ENCODE measurements around the gene LYRM7.

Gene LYRM7

DNA sequence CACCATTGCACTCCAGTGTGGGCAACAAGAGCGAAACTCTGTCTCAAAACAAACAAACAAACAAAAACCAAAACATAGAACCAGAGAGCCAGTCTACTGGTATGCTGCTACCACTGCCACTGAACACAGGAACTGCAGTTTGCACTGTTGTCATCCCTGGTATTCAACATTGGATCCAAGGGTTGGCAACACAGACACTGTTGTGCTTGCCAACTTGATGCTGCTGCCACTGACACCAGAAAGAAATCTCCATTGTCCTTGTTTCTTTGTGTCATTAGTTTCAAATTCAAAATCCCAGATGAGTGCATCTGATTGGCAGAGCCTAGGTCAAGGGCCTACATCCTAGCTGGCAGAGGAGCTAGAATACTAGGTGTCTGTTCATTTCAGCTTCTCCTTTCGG, 21.9 kb upstream of the LYRM7 start:
- no peak overlapping the region for H3K4me3 ChIP-seq (ENCODE audit: insufficient read depth in 1 of 2, low read depth in 1 of 2, low read length in 2 of 2)
- H3K4me1 ChIP-seq (ENCODE audit: control insufficient read depth, insufficient read depth, low read depth, low read length) = no peaks in the 10 kb centered on the region
- H3K14ac ChIP-seq (ENCODE audit: low read length in 2 of 2) = no peak overlapping the region
- H4K91ac ChIP-seq (ENCODE audit: low read length) = no peak overlapping the region
- no peak overlapping the region for H3K9ac ChIP-seq (ENCODE audit: low read length)
- no peak for DNase-seq
- no peaks in the 10 kb centered on the region for H3K27me3 ChIP-seq (ENCODE audit: control insufficient read depth in 1 of 2, insufficient read depth in 1 of 2, low read length in 2 of 2)
- H2BK120ac ChIP-seq (ENCODE audit: low read depth, low read length) = no peak overlapping the region
- H3K4me2 ChIP-seq (ENCODE audit: low read length, poor library complexity, severe bottlenecking) = no peak overlapping the region
- no peak overlapping the region for H4K8ac ChIP-seq (ENCODE audit: low read length)
- no peaks in the 10 kb centered on the region for H3K9me3 ChIP-seq (ENCODE audit: control insufficient read depth, low read length)
- H2BK15ac ChIP-seq (ENCODE audit: low read depth, poor library complexity, severe bottlenecking) = no peak overlapping the region
- 64% methylated on average over 2 of the region's 2 CpGs for WGBS
- no peak overlapping the region for H2AK5ac ChIP-seq (ENCODE audit: low read length, severe bottlenecking)
- no peaks in the 10 kb centered on the region for H3K36me3 ChIP-seq (ENCODE audit: control insufficient read depth in 1 of 2, insufficient read depth in 2 of 2, low read depth in 1 of 2, low read length in 2 of 2)
- H3K23ac ChIP-seq (ENCODE audit: low read length in 2 of 2) = no peak overlapping the region
- H3K79me1 ChIP-seq (replicated peaks; ENCODE audit: low read length, poor library complexity, severe bottlenecking) = no peaks in the 10 kb centered on the region
- H3K18ac ChIP-seq (ENCODE audit: low read depth in 1 of 2, low read length in 2 of 2) = no peak overlapping the region
- no peak overlapping the region for H2BK5ac ChIP-seq (ENCODE audit: low read depth, low read length, poor library complexity, severe bottlenecking)
- no peak overlapping the region for H2AFZ ChIP-seq (ENCODE audit: low read depth, low read length)
- no peak overlapping the region for H3K27ac ChIP-seq (ENCODE audit: low read length, poor library complexity, severe bottlenecking)
- no peak overlapping the region for H2BK12ac ChIP-seq (ENCODE audit: low read length in 2 of 2)
- H3K4ac ChIP-seq (ENCODE audit: low read depth in 1 of 2, low read length in 2 of 2) = no peak overlapping the region

DNA sequence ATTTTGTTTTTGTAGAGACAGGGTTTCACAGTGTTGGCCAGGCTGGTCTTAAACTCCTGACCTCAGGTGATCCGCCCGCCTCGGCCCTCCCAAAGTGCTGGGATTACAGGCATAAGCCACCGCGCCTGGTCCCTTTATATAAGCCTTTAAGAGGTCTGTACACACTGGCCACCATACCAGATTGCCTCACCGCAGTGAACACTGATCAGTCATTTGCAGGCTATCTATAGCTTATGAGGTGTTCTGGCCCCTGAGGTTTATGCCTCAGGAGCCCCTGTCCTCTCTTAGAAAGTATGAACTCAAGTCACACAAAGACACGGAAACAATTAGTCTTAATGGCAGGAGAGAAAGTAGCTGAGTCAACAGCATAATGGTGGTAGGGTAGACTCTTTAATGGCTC, 20.3 kb upstream of the LYRM7 start:
- Histone ChIP-seq H3K4me3 (ENCODE audit: insufficient read depth in 1 of 2, low read depth in 1 of 2, low read length in 2 of 2) (no peak overlapping the region), H2BK5ac (ENCODE audit: low read depth, low read length, poor library complexity, severe bottlenecking) (no peak overlapping the region), H3K27me3 (ENCODE audit: control insufficient read depth in 1 of 2, insufficient read depth in 1 of 2, low read length in 2 of 2) (no peaks in the 10 kb centered on the region), H2BK15ac (ENCODE audit: low read depth, poor library complexity, severe bottlenecking) (no peak overlapping the region), H2BK12ac (ENCODE audit: low read length in 2 of 2) (no peak overlapping the region), H2AK5ac (ENCODE audit: low read length, severe bottlenecking) (no peak overlapping the region), H4K91ac (ENCODE audit: low read length) (no peak overlapping the region), H3K27ac (ENCODE audit: low read length, poor library complexity, severe bottlenecking) (no peak overlapping the region), H3K23ac (ENCODE audit: low read length in 2 of 2) (no peak overlapping the region), H2BK120ac (ENCODE audit: low read depth, low read length) (no peak overlapping the region), H3K14ac (ENCODE audit: low read length in 2 of 2) (no peak overlapping the region), H3K18ac (ENCODE audit: low read depth in 1 of 2, low read length in 2 of 2) (no peak overlapping the region), H3K4me2 (ENCODE audit: low read length, poor library complexity, severe bottlenecking) (no peak overlapping the region), H3K79me1 (replicated peaks; ENCODE audit: low read length, poor library complexity, severe bottlenecking) (no peaks in the 10 kb centered on the region), H3K4ac (ENCODE audit: low read depth in 1 of 2, low read length in 2 of 2) (no peak overlapping the region), H4K8ac (ENCODE audit: low read length) (no peak overlapping the region), H3K36me3 (ENCODE audit: control insufficient read depth in 1 of 2, insufficient read depth in 2 of 2, low read depth in 1 of 2, low read length in 2 of 2) (no peaks in the 10 kb centered on the region), H2AFZ (ENCODE audit: low read depth, low read length) (no peak overlapping the region), H3K9ac (ENCODE audit: low read length) (no peak overlapping the region), H3K4me1 (ENCODE audit: control insufficient read depth, insufficient read depth, low read depth, low read length) (no peaks in the 10 kb centered on the region), H3K9me3 (ENCODE audit: control insufficient read depth, low read length) (no peaks in the 10 kb centered on the region)
- no peak for DNase-seq
- WGBS = 94% methylated on average over 6 of the region's 7 CpGs

DNA sequence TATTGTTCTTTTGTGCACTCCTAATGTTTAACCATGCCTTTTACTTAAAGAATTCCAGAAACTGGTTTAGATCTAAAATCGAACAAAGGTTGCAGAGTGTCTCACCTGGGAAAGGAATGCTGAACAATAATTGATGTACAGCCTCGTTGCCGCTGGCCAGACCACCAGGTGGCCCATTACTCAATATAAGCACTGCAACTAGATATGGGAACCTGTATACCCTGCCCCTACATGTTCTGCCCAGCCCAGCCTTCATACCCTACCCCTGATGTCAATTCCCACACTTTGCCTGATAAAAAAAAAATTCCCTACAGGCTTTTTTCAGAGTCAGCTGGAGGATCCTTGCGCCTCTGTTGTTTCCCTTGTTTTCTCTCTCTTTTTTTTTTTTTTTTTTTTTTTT, 19.5 kb upstream of the LYRM7 start:
- H2AK5ac ChIP-seq (ENCODE audit: low read length, severe bottlenecking) = no peak overlapping the region
- no peak overlapping the region for H3K18ac ChIP-seq (ENCODE audit: low read depth in 1 of 2, low read length in 2 of 2)
- no peaks in the 10 kb centered on the region for H3K27me3 ChIP-seq (ENCODE audit: control insufficient read depth in 1 of 2, insufficient read depth in 1 of 2, low read length in 2 of 2)
- H3K4me3 ChIP-seq (ENCODE audit: insufficient read depth in 1 of 2, low read depth in 1 of 2, low read length in 2 of 2) = no peak overlapping the region
- no peak overlapping the region for H4K91ac ChIP-seq (ENCODE audit: low read length)
- no peak overlapping the region for H2AFZ ChIP-seq (ENCODE audit: low read depth, low read length)
- no peak overlapping the region for H3K23ac ChIP-seq (ENCODE audit: low read length in 2 of 2)
- no peak overlapping the region for H4K8ac ChIP-seq (ENCODE audit: low read length)
- H2BK15ac ChIP-seq (ENCODE audit: low read depth, poor library complexity, severe bottlenecking) = no peak overlapping the region
- no peak for DNase-seq
- no peak overlapping the region for H2BK120ac ChIP-seq (ENCODE audit: low read depth, low read length)
- H3K27ac ChIP-seq (ENCODE audit: low read length, poor library complexity, severe bottlenecking) = no peak overlapping the region
- no peak overlapping the region for H3K4me2 ChIP-seq (ENCODE audit: low read length, poor library complexity, severe bottlenecking)
- H3K14ac ChIP-seq (ENCODE audit: low read length in 2 of 2) = no peak overlapping the region
- WGBS = 94% methylated on average over 3 of the region's 4 CpGs
- no peak overlapping the region for H2BK5ac ChIP-seq (ENCODE audit: low read depth, low read length, poor library complexity, severe bottlenecking)
- H3K4me1 ChIP-seq (ENCODE audit: control insufficient read depth, insufficient read depth, low read depth, low read length) = no peaks in the 10 kb centered on the region
- no peaks in the 10 kb centered on the region for H3K36me3 ChIP-seq (ENCODE audit: control insufficient read depth in 1 of 2, insufficient read depth in 2 of 2, low read depth in 1 of 2, low read length in 2 of 2)
- no peak overlapping the region for H3K9ac ChIP-seq (ENCODE audit: low read length)
- H3K9me3 ChIP-seq (ENCODE audit: control insufficient read depth, low read length) = no peaks in the 10 kb centered on the region
- H3K4ac ChIP-seq (ENCODE audit: low read depth in 1 of 2, low read length in 2 of 2) = no peak overlapping the region
- peaks cover 2% of the 10 kb centered on the region for H3K79me1 ChIP-seq (replicated peaks; ENCODE audit: low read length, poor library complexity, severe bottlenecking)
- H2BK12ac ChIP-seq (ENCODE audit: low read length in 2 of 2) = no peak overlapping the region

DNA sequence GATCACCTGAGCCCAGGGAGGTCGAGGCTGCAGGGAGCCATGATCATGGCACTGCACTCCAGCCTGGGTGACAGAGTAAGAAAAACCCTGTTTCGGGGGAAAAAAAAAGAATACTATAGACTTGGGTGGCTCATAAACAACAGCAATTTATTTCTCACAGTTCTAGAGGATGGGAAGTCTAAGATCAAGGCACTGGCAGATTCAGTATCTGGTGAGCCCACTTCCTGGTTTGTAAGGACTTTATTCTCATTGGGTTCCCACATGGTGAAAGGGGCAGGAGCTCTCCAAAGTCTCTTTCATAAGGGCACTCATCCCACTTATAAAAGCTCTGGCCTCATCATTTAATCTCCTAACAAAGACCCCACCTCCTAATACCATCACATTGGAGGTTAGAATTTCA, 14.4 kb upstream of the LYRM7 start:
- H3K4me2 ChIP-seq (ENCODE audit: low read length, poor library complexity, severe bottlenecking) = no peak overlapping the region
- H2AK5ac ChIP-seq (ENCODE audit: low read length, severe bottlenecking) = no peak overlapping the region
- H3K36me3 ChIP-seq (ENCODE audit: control insufficient read depth in 1 of 2, insufficient read depth in 2 of 2, low read depth in 1 of 2, low read length in 2 of 2) = peaks cover 10 to 36% of the 10 kb centered on the region in 2 experiments
- WGBS = 96% methylated on average over 2 of the region's 2 CpGs
- H2AFZ ChIP-seq (ENCODE audit: low read depth, low read length) = no peak overlapping the region
- H3K9me3 ChIP-seq (ENCODE audit: control insufficient read depth, low read length) = no peaks in the 10 kb centered on the region
- H2BK12ac ChIP-seq (ENCODE audit: low read length in 2 of 2) = no peak overlapping the region
- no peak overlapping the region for H4K91ac ChIP-seq (ENCODE audit: low read length)
- no peak overlapping the region for H4K8ac ChIP-seq (ENCODE audit: low read length)
- no peaks in the 10 kb centered on the region for H3K4me1 ChIP-seq (ENCODE audit: control insufficient read depth, insufficient read depth, low read depth, low read length)
- no peak overlapping the region for H3K4me3 ChIP-seq (ENCODE audit: insufficient read depth in 1 of 2, low read depth in 1 of 2, low read length in 2 of 2)
- no peak overlapping the region for H2BK120ac ChIP-seq (ENCODE audit: low read depth, low read length)
- H3K14ac ChIP-seq (ENCODE audit: low read length in 2 of 2) = no peak overlapping the region
- no peak overlapping the region for H2BK15ac ChIP-seq (ENCODE audit: low read depth, poor library complexity, severe bottlenecking)
- H3K18ac ChIP-seq (ENCODE audit: low read depth in 1 of 2, low read length in 2 of 2) = no peak overlapping the region
- H3K27ac ChIP-seq (ENCODE audit: low read length, poor library complexity, severe bottlenecking) = no peak overlapping the region
- no peak overlapping the region for H3K4ac ChIP-seq (ENCODE audit: low read depth in 1 of 2, low read length in 2 of 2)
- no peak overlapping the region for H3K9ac ChIP-seq (ENCODE audit: low read length)
- H3K27me3 ChIP-seq (ENCODE audit: control insufficient read depth in 1 of 2, insufficient read depth in 1 of 2, low read length in 2 of 2) = no peaks in the 10 kb centered on the region
- no peak for DNase-seq
- peaks cover 5% of the 10 kb centered on the region for H3K79me1 ChIP-seq (replicated peaks; ENCODE audit: low read length, poor library complexity, severe bottlenecking)
- H3K23ac ChIP-seq (ENCODE audit: low read length in 2 of 2) = no peak overlapping the region
- H2BK5ac ChIP-seq (ENCODE audit: low read depth, low read length, poor library complexity, severe bottlenecking) = no peak overlapping the region
